Hepatocyte (in vitro differentiated cells): Measurements from ENCODE around the gene CHCHD6. TPM values are rescaled to one million over a fixed set of nuclear protein-coding genes. Genes with fewer than 3 reads are reported as not detected.

Experiments used
- DNase-seq: peaks from one replicate; pipeline ENCODE4 v3.0.0-alpha.2; 2016; ENCODE audit warnings: low spot score
- H2AFZ ChIP-seq: fragments of 200-600 bp; sonication (generic); 2 replicates; pipeline ENCODE4 v1.6.0; 2016; ENCODE audit warnings: antibody characterized with exemption, mild to moderate bottlenecking
- H3K27ac ChIP-seq: fragments of 200-600 bp; sonication (generic); 2 replicates; pipeline ENCODE4 v1.5.1; 2016; ENCODE audit warnings: mild to moderate bottlenecking
- H3K27me3 ChIP-seq: fragments of 200-600 bp; sonication (generic); 2 replicates; pipeline ENCODE4 v1.6.1; 2016
- H3K36me3 ChIP-seq: fragments of 200-600 bp; sonication (generic); replicated peaks from 2 replicates; pipeline ENCODE4 v1.5.1; 2016; ENCODE audit warnings: low read depth; ENCODE audit not compliant: insufficient read depth
- H3K4me1 ChIP-seq: fragments of 200-600 bp; sonication (generic); 2 replicates; pipeline ENCODE4 v1.5.1; 2016; ENCODE audit warnings: mild to moderate bottlenecking, moderate library complexity; ENCODE audit not compliant: insufficient read depth
- H3K4me2 ChIP-seq: fragments of 200-600 bp; sonication (generic); 2 replicates; pipeline ENCODE4 v1.6.0; 2016
- H3K4me3 ChIP-seq: fragments of 200-600 bp; sonication (generic); 2 replicates; pipeline ENCODE4 v1.5.1; 2016; ENCODE audit warnings: mild to moderate bottlenecking
- H3K79me2 ChIP-seq: fragments of 200-600 bp; sonication (generic); 2 replicates; pipeline ENCODE4 v1.6.0; 2017; ENCODE audit warnings: mild to moderate bottlenecking
- H3K9me2 ChIP-seq: fragments of 200-600 bp; sonication (generic); replicated peaks from 2 replicates; pipeline ENCODE4 v1.6.0; 2017; ENCODE audit warnings: mild to moderate bottlenecking; ENCODE audit not compliant: insufficient read depth
- H3K9me3 ChIP-seq: fragments of 200-600 bp; sonication (generic); 2 replicates; pipeline ENCODE4 v1.5.1; 2016; ENCODE audit warnings: low read depth, mild to moderate bottlenecking
- H4K20me1 ChIP-seq: fragments of 200-600 bp; sonication (generic); 2 replicates; pipeline ENCODE4 v1.6.0; 2016; ENCODE audit warnings: mild to moderate bottlenecking; ENCODE audit not compliant: insufficient read depth, poor library complexity, severe bottlenecking
- EZH2 ChIP-seq: fragments of 200-600 bp; sonication (generic); IDR thresholded peaks from 2 replicates; pipeline ENCODE4 v1.6.1; 2016; ENCODE audit warnings: antibody characterized with exemption, mild to moderate bottlenecking, borderline replicate concordance
- EZH2phosphoT487 ChIP-seq: fragments of 200-600 bp; sonication (generic); IDR thresholded peaks from one replicate; pipeline ENCODE4 v1.6.1; 2018; ENCODE audit warnings: antibody characterized with exemption, mild to moderate bottlenecking, low read depth, moderate library complexity; ENCODE audit not compliant: unreplicated experiment, severe bottlenecking
- WGBS: methylation state at CpG from one replicate; pipeline ENCODE4 v1.1.6; 2016; ENCODE audit warnings: low lambda C conversion rate; ENCODE audit errors: missing lambda C conversion rate; 5-methylcytosine and 5-hydroxymethylcytosine counted together
- polyA plus RNA-seq: library from polyadenylated mRNA; unstranded; fragments of >200 nt; fragmentation: Nextera tagmentation; extraction: Ambion mirVana; gene quantifications from 2 replicates; pipeline ENCODE4 v1.2.1, GENCODE V29; 2016
- total RNA-seq: library from RNA; depleted of rRNA; stranded (reverse); fragments of >200 nt; gene quantifications from 2 replicates; pipeline ENCODE4 v1.2.3, GENCODE V29; 2014
- TF ChIP-seq, protein P1 (sequence below): fragments of 200-600 bp; sonication (generic); IDR thresholded peaks from 2 replicates; pipeline ENCODE4 v1.5.1; 2016; ENCODE audit warnings: antibody characterized with exemption, mild to moderate bottlenecking; ENCODE audit not compliant: poor library complexity

The CHCHD6 gene
- total and polyA plus RNA-seq, 2 experiments from 2014 or later: 13.8 to 19.7 TPM

DNA sequence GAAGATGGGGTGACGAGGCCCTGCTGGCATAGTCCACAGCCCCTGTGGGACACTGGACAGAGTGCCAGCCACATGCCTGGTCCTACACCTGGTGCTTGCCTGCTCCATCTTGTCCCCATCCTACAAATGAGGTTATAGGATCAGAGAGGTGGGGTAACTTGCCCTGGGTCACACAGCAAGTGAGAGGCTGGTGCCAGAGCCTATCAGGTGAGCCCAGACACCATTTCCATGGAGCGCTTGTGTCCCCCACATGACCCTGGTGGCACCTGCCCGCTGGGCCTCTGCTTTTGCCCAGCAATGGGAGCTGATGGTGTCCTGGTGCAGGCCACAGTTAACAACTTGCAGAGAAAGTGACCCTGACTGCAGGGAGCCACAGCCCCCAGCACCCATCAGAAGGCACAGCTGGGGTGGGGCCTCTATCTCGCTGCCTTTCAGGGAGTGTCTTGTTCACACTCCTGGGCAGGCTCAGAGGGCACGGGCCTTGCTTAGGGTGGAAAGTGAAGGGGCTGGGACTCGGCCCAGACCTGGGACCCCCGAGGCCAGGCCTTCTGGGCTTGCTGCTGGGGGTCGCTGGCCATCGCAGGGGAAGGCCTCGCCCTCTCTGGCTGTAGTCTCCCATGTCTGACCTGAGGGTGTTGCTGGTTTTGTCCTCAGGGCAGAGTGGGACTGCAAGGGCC, 286.1 kb downstream of the CHCHD6 start:
- H2AFZ ChIP-seq: no peak overlapping the region
- peaks cover 61% of the 10 kb centered on the region for H3K79me2 ChIP-seq
- H3K9me3 ChIP-seq: no peaks in the 10 kb centered on the region
- no peak overlapping the region for H3K4me2 ChIP-seq
- H3K27ac ChIP-seq: no peak overlapping the region
- H3K4me1 ChIP-seq: peaks cover 10% of the 10 kb centered on the region
- H3K9me2 ChIP-seq: no peaks in the 10 kb centered on the region
- no peak for DNase-seq
- H3K4me3 ChIP-seq: no peak overlapping the region
- TF ChIP-seq EZH2: no peak
- TF ChIP-seq EZH2phosphoT487: no peak
- TF ChIP-seq, protein P1, sequence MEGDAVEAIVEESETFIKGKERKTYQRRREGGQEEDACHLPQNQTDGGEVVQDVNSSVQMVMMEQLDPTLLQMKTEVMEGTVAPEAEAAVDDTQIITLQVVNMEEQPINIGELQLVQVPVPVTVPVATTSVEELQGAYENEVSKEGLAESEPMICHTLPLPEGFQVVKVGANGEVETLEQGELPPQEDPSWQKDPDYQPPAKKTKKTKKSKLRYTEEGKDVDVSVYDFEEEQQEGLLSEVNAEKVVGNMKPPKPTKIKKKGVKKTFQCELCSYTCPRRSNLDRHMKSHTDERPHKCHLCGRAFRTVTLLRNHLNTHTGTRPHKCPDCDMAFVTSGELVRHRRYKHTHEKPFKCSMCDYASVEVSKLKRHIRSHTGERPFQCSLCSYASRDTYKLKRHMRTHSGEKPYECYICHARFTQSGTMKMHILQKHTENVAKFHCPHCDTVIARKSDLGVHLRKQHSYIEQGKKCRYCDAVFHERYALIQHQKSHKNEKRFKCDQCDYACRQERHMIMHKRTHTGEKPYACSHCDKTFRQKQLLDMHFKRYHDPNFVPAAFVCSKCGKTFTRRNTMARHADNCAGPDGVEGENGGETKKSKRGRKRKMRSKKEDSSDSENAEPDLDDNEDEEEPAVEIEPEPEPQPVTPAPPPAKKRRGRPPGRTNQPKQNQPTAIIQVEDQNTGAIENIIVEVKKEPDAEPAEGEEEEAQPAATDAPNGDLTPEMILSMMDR: no peak
- peaks cover 80% of the 10 kb centered on the region for H4K20me1 ChIP-seq
- H3K36me3 ChIP-seq: no peaks in the 10 kb centered on the region
- WGBS: 99% methylated on average over 10 of the region's 10 CpGs
- no peaks in the 10 kb centered on the region for H3K27me3 ChIP-seq

DNA sequence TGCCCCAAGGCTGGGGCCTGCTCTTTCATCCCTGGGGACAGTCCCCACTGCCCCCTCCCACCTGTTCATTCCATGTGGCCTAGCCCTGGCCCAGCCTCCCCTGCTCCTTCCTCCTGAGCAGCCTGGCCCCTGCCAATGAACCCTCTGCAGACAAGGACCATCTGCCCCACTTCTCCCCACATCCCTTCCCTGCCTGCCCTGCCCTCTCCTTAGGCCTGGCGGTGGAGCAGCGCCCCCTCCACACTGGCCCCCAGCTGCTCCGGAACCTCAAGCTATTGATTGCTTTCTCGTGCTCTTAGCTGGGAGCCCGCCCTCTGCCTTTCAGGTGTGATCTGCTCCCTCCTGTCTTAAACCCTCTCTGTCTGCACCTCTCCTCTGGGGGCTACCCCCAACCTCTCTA, 286.9 kb downstream of the CHCHD6 start:
- no peak overlapping the region for H3K4me3 ChIP-seq
- H3K36me3 ChIP-seq: no peaks in the 10 kb centered on the region
- no peaks in the 10 kb centered on the region for H3K9me3 ChIP-seq
- TF ChIP-seq, protein P1: no peak
- TF ChIP-seq EZH2phosphoT487: no peak
- no peak for TF ChIP-seq EZH2
- no peak overlapping the region for H3K27ac ChIP-seq
- H3K4me1 ChIP-seq: peaks cover 4% of the 10 kb centered on the region
- no peak for DNase-seq
- H3K4me2 ChIP-seq: no peak overlapping the region
- peaks cover 54% of the 10 kb centered on the region for H3K79me2 ChIP-seq
- no peaks in the 10 kb centered on the region for H3K9me2 ChIP-seq
- WGBS: 95% methylated on average over 5 of the region's 5 CpGs
- peaks cover 77% of the 10 kb centered on the region for H4K20me1 ChIP-seq
- no peaks in the 10 kb centered on the region for H3K27me3 ChIP-seq
- H2AFZ ChIP-seq: no peak overlapping the region

DNA sequence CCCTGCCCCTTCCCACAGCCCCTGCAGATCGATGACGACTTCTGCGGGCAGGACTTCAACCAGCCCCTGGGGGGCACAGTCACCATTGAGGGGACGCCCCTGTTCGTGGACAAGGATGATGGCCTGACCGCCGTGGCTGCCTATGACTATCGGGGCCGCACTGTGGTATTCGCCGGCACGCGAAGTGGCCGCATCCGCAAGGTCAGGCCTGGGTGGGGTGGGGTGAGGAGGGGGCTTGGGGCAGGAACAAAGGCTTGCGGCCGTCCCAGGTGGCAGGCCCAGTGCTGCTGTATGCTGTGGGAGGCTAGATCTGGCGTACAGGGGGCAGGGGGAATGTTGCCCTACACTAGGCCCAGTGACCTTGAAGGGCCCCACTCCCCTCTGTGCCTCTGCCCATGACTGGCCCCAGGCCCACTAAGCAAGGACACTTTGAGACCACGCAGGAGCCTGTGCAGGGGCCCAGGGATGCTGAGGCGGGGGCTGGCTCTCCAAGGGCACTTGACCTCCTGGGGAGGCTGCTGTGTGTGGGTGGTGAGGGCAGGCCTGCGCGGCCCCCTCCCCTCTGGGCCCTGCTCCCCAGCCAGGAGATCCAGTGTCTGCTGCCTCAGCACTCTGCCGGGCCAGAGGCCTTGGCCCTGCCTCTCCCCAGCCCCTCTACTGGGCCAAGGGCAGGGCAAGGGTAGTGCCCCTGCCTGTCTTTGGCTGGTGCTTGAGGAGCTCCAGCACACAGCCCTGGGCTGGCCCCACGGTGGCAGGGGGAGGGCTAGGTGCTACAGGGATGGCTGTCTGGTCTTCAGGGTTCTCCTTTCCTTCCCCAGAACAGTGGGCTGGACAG, 287.5 kb downstream of the CHCHD6 start:
- H2AFZ ChIP-seq: no peak overlapping the region
- no peaks in the 10 kb centered on the region for H3K4me1 ChIP-seq
- H3K9me2 ChIP-seq: no peaks in the 10 kb centered on the region
- no peak overlapping the region for H3K4me3 ChIP-seq
- H3K4me2 ChIP-seq: no peak overlapping the region
- no peaks in the 10 kb centered on the region for H3K9me3 ChIP-seq
- WGBS: 93% methylated on average over 17 of the region's 24 CpGs
- H3K27ac ChIP-seq: no peak overlapping the region
- peaks cover 75% of the 10 kb centered on the region for H4K20me1 ChIP-seq
- TF ChIP-seq, protein P1: no peak
- TF ChIP-seq EZH2phosphoT487 (no peak), EZH2 (no peak)
- no peaks in the 10 kb centered on the region for H3K36me3 ChIP-seq
- no peak for DNase-seq
- no peaks in the 10 kb centered on the region for H3K27me3 ChIP-seq
- H3K79me2 ChIP-seq: peaks cover 52% of the 10 kb centered on the region
